GM18907 (cell line): ENCODE measurements around the gene DCXR.

ENCODE experiments used
- ATAC-seq: cut with Tn5 transposase; IDR thresholded peaks from one replicate; pipeline ENCODE4 v1.9.1; 2021; ENCODE audit warnings: mild to moderate bottlenecking, moderate library complexity; ENCODE audit not compliant: unreplicated experiment

The DCXR gene

DNA sequence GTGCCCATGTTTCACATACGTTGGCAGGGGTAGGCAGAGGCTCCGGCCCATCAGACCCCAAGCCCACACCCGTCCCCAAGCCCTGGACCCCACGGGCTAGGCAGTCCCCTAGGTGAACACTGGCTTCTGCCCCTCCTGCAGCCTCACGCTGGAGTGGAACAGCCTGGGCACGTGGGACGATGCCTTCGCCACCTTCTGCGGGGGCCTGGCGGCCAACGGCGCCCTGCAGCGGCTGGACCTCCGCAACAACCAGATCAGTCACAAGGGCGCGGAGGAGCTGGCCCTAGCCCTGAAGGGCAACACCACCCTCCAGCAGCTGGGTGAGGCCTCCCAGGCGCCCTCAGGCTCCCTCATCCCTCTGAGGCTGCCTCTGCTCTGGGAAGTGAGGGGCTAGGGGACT lies 12.6 kb downstream of the DCXR start:
- ATAC-seq, result no peak

DNA sequence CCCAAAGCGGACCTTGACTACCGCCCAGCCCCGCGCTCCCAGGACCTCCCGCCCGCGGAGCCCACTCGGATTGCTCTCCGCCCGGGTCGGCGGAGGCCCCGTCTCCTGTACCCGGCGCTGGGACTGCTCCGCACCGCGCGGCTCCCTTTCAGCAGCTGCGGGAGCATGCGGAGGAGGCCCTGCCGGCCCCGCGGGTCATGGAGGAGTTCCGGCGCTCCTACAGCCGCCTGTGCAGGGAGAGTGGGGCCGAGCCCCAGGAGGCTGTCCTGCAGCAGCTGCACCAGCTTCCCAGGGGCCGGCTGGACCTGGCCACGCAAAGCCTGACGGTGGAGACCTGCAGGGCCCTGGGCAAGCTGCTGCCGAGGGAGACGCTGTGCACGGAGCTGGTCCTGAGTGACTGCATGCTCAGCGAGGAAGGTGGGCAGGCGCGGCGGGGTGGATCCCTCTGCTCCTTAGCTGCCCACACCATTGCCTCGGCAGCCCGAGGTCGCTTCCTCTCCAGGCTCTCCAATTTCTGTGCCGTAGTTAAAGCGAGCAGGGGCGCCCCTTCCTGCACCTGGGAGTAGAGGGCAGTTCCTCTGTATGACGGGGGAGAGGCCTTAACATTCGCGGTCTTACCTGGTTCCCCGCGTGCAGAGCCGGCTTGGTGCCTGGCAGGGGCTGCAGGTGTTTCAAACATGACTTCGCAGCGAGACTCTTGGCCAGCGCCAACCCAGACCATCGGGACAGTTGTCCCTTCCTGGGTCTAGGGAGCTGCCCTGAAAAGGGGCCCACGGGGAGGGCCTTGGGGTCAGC lies 13.9 kb downstream of the DCXR start:
- ATAC-seq, result peak; percentile 7

DNA sequence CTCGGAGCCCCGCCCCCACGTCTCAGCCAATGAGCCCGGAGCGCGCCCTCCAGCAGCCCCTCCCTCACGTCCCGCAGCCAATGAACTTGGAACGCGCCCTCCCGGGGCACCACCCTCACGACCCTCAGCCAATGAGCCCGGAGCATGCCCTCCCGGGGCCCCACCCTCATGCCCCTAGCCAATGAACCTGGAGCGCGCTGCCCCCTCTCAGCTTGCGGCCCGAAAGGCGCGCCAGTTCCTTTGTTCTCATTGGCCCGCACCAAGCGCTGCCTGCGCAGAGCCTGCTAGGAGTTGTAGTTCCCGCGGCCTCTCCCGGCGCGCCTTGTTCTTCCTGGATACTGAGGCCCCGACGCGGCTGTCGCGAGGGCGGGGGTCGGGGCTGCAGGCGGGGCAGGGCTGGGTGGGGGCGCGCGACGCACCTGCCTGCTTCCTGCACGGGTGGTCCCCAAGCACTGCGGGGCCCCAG lies 14.5 kb downstream of the DCXR start, which contains the start of gene LRRC45:
Gene LRRC45, plus strand, starts transcription at position 325 of the 466 bp plus-strand sequence. CDS start 339 bp downstream, outside the sequence.
- ATAC-seq, result peak; percentile 83

DNA sequence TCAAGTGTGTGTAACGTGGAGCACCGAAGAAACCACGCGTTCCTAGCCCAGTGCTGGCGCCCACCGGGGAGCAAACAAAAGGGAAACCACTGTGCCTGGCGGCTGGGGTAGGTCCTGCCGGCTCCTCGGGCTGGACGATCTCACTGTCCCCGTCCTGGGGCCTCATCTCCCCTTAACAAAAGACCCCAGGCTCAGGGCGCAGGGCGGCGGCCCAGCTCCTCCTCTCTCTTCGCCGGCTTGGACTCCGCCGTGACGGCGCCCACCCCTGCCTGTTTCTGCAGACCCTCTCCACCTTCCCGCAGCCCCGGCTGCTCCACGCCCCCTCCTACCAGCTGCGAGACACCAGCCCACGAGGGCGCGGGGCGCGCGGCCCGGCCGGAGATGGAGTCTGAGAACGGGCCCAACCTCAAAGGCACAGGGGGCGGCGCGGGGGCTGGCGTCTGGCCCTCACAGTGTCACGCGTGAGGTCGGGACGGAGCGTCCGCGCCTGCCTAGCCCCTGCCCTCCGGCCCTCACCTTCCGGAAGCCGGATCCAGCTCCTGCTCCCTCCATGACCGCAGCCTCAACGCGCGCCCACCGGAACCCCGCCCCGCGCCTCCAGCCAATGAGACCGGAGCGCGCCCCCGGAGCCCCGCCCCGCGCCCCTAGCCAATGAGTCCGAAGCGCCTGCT lies 15.1 kb downstream of the DCXR start, which contains the start of gene CENPX:
Gene CENPX, minus strand, starts transcription at position 569 of the 671 bp plus-strand sequence. Its CDS starts 17 bp downstream, at position 552.
- no peak for ATAC-seq

DNA sequence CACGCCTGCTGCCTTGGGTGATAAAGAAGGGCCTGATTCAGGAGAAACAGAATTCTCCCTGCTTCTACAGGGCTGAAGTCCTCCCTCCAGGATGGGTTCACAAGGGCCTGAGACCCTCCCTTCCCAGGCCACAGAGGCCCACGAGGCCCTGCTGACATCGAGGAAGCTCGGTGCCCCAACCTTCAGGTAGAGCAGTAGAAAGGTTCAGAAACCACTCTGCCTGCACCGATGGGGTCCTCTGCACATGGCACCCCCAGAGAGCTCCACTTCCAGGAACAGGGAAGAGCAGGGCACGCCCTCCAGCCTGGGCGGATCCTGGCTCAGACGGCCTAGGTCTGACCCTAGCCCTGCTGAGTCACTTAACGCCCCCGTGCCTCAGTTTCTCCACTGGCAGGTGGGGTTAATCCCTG lies 15.6 kb downstream of the DCXR start:
- ATAC-seq, result no peak

DNA sequence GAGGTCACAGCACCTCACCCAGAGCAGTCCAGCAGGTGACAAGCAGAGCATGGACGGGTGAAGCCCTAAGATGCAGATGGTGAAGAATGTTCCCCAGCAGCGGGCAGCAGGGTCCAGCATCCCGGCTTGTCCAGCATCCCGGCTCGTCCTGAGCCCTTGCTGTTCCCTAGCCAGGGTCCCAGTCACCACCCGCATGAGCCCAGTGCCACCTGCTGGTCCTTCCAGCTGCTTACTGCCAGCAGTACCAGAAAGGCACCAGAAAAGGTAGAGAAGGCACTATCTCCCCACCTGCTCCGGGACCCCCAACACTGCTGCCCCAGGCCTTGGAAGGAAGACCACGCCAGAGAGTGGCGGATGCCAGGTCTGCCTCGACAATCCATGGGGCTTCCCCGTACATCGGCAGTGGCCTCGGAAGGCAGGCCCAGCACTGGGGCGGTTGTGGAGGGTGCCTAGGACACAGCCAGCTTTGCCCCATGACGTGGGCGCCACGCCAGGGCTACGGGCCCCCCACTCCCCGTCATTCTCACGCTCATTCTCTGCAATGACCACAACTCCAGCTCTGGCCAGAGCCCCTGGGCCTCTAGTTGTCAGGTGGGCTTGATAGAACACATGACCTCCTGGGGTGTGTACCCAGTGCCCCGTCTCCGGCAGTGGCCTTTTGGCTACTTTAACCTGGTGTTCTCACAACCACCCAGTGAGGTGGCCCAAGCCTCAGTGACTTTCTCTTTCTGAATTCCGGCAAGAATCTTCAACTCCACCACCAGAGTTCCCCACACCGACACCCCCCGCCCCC lies 16.2 kb downstream of the DCXR start:
- ATAC-seq, result no peak

DNA sequence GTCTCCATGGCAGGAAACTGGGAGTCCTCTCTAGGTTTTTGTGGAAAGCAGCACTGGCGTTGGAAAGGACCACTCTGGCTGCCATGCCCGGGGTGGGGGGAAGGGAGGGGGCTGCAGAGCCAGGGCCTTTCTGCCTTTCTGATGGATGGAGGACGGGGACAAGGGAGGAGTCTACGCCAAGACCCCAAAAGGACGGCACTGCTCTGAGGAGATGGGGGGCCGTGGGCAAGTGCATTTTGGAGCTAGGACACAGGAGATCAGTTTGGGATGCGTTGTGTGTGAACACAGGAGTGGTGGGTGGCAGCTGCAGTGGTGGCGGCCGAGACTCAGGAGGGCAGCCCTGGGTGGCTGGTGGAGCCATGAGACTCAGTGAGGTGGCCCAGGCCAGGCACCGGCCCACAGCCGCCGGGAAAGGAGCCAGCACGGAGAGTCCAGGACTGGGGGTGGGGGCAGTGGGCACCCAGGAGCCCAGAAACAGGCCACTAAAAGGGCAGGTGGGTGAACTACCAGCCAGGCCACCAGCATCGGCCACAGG lies 16.9 kb downstream of the DCXR start:
- ATAC-seq, result no peak

DNA sequence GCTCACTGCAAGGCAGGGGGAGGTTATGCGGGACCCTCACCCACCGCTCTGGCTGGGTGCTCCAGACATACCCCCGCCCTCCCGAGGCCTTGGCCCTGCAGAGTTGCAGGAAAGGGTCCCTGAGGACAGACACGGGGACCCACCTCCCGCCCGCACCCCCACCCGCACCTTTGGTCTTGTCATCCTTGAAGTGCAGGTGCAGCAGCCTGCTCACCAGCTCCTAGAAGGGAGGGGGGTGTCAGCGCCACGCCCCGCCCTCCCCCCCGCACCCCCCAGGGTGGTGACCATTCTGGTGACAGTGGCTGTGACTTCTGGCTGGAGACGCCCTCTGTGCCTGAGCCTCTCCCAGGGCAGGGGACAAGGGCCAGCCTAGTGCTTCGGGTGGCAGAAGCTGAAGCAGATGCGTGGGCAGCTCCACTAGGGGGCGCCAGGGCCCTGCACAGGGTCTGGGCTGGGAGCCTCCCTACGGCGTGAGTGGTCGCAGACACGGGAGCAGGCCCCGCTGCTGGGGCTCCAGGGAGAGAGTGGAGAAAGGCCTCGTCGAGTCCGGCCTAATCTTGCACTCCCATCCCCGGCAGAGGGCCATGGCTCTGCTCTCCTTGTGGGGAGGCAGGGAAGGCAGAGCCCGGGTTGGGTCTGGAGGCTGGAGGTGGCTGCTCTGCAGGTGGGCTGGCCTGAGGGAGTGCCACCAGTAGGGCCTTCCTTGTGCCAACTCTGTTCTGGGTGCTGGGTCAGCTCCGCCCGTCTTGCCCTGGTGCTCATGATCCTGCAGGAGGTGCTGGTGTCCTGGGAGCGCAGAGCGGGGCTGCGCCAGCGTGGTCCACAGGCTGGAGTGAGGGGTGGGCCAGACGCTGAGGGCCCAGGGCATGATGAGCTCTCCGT lies 17.6 kb downstream of the DCXR start:
- no peak for ATAC-seq

DNA sequence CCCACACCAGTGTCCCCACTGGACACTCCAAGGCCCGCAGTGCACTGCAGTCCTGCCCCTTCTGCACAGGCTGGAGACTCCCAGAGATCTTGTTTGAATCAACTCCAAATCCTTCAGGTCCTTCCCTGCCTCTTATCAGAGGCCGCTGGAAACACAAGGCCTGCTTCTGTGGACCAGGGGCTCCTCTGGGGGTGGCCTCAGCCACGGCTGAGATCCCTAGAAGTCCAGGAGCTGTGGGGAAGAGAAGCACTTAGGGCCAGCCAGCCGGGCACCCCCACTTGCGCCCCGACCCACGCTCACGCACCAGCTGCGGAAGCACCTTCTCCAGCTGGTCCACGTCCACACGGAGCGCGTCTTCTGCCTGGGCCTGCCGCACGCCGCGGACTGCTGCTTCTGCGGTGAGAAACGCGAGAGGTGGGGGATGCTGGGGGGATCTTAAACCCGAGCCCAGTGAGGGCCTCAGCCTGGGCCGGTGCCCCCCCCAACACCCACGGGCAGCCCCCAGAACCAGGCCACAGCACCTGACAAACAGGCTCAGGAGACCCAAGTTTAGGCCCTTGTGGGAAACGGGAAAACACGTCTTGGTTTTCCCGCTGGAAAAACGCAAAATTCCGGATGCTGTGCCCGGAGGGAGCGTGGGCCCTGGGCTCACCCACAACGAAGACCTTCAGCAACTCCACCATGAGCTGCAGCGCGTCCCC lies 18.4 kb downstream of the DCXR start:
- no peak for ATAC-seq

DNA sequence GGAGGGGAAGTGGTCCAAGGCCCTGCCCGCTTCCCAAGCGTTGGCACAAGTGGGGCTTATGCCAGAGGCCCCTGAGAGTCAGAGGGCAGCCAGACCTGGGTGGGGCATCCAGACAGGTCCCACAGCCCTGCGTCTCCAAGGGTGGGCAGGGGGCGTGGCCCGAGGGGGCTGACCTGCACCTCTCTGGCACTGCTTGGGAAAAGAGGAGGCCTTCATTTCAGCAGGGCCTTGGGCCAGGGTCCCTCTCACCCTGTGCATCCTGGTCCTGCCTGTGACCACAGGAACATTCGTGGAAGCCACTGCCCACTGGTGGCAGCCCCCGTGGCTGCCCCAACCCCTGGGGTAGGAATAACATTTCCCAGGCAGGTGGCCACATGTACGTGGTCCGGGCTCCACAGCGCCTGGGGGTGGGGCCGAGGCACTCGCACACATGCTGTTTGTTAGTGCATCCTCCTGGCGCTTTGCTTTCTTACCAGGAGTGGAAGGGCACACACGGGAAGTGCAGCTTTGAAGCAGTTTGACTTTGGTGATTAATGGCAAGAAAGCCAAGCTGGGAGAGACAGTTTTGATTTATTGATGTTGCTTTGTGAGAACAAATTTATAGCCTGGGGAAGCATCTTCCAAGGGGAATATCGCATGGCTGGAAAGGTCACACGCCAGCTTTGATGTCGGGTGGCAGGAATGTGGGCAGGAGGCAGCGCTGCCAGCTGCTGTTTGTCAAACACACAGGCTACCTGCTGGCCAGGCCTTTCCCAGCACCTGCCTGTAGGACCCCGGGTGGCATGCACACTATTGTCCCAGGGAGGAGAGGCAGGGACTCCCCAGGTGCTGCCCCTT lies 19.1 kb downstream of the DCXR start:
- no peak for ATAC-seq

DNA sequence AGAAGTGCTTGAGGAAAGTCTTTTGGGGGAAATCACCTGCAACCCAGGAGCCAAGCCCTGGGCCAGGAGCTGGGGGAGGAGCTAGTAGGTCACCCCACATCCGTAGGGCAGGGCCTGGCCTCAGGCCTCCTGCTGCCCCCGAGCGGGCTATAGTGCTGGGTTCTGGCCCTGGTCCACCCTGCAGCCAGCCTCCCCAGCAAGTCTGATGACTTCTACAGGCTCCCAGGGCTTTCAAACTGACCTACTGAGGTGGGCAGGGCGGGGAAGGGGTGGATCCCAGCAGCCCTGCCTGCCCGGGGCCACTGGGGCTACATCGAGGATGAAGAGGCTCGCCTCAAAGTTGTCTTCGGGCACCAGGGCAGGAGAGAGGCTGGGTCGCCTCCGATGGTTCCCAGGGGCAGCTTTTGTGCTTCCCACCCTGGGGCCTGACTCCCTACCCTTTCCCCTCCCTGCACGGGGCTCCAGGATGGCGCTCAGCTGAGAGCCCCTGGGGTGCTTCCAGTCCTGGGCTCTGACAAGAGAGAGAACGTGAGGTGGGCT lies 19.8 kb downstream of the DCXR start:
- no peak for ATAC-seq

DNA sequence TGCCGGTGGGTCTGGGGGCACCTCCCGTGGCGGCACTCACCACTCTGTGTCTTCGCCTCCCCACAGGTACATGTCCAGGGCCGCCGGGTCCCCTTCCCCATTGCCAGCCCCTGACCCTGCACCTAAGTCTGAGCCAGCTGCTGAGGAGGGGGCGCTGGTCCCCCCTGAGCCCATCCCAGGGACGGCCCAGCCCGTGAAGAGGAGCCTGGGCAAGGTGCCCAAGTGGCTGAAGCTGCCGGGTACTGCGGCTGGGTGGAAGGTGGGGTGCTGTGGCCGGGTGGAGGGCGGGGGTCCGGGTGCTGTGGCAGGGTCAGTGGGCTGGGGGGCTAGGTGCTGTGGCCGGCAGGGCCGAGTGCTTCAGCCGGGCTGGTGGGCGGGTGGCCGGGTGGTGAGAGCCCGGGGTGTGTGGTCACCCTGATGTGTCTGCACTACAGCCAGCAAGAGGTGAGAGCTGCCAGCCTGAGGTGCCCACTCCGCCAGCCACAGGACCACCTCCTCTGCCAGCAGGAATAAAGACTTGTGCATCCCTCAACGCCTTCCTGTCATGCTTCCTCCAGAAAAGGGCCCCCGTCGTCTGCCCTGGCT lies 20.5 kb downstream of the DCXR start:
- ATAC-seq, result no peak

DNA sequence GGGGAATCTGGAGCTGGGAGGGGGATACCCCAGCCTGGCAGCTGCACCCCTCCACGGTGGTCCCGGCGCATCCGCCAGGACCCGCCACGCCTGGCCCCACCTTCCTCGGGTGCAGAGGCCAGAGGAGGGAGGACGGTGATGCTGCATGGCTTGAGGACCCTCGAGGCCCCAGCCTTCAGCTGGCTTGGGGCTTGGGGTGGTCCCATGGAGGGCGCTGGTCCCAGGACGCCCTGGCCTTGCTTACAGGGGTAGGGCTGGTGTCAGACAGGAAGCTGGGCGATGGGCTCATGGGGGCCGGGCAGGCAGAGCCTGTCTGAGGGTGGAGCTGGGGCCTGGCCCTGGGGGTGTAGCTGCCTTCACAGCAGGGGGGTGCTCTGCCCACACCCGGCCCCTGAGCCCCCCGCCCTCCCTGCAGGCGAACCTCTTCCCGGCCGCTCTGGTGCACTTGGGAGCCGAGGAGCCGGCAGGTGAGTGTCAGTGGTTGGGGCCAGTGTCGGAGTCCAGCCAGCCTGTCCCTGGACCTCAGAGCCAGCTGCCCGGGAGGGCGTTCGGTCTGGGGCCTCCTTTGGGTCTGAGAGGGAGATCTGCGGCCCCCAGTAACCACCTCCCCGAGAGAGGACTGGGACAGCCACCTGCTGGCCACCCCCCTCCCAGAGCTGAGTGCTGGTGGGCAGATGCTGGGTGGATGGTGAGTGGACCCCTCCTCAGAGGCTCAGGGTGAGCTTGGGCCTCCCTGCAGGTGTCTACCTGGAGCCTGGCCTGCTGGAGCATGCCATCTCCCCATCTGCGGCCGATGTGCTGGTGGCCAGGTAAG lies 21.2 kb downstream of the DCXR start:
- ATAC-seq, result no peak

DNA sequence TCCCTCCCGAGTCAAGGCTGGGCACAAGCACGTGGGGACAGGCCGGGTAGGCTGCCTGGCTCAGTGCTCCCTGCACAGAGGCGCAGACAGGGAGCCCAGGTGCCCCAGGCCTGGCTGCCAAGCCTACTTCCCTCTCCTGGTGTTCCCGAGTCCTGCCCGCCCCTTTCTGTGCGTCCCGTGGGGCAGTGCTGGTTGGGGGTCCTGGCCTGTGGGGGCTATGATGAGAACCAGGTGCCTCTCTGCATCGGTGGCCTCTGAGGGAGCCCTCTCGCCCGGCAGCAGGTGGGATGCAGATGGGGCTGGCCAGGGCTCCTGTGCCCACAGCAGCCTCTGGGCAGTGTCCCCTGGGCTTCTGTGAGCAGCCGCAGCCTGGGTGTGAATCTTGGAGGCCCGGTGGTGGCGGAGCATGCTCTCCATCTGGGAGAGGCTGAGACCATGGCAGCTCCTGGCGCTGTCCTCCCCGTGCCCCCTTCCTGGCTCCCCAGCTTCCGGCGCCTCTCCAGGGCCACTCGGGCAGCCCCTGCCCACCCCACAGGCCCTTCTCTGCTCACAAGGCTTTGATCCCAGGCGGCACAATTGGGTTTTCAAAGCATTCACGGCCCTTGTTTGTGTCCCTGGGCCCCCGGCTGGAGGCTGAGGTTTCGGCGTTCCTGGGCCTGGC lies 22.1 kb downstream of the DCXR start:
- no peak for ATAC-seq

DNA sequence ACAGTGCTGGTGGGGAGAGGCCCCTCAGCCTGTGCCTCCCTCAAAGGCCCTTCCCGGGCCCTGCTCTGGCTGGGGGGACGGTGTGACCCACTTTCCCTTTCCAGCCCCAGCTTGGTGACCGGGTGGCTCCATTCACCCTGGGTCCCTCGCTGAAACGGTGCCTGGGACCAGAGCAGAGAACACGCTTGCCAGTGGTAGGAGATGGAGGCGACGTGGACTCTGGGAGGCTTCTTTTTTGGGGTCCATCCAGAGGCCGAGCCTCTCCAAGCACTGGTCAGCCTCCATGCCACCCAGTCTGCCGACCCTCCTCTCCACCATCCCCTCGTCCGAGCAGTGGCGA lies 22.6 kb downstream of the DCXR start:
- no peak for ATAC-seq

DNA sequence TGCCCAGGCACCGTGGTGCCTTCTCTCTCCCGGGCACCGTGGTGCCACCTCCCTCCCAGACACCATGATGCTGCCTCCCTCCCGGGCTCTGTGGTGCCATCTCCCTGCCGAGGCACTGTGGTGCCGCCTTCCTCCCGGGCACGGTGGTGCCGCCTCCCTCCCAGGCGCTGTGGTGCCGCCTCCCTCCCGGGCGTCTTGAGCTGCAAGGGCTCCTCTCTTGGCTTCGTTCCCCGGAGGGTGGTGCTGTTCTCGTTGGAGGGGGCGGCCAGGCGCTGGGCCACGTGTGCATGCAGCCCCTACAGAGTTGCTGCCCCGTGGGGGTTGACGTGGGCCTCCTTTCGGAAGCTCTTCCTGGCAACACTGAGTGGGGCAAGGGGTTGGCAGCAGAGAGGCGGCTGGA lies 23.1 kb downstream of the DCXR start:
- no peak for ATAC-seq
